SKM-1 treated with dmso at 0.1 percent for 144 hours (cell line): ENCODE measurements around the gene MINDY1.

Experiments
- DNase-seq: peaks from one replicate; lab custom pipeline; 2025; ENCODE audit not compliant: unreplicated experiment; lab: John Stamatoyannopoulos, UW

Gene MINDY1

DNA sequence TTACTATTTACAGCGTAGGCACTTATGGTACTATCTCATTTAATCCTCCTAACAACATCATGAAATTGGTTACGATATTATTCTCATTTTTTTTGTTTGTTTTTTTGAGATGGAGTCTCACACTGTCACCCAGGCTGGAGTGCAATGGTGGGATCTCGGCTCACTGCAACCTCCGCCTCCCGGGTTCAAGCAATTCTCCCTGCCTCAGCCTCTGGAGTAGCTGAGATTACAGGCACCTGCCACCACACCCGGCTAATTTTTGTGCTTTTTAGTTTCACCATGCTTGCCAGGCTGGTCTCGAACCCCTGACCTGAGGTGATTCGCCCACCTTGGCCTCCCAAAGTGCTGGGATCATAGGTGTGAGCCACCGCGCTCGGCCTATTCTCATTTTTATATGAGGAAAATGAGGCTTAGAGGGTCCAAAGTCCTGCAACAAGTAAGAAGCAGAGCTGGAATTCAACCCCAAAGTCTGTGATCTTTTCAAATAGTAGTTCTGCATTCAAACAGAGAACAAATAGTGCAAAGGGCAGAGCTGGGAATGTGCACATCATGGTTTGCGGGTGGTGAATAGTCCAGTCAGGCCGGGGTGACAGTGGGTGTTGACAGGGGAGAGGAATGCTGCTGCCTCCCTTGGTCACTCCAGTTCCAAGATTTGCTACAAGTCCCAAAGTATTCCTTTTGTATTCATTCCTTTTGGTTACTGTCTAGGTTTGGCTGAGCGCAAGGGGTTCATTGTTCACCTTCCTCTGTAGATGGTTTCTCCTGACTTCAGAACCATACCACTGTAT is 6.2 kb upstream of the MINDY1 start:
- DNase-seq, result no peak

DNA sequence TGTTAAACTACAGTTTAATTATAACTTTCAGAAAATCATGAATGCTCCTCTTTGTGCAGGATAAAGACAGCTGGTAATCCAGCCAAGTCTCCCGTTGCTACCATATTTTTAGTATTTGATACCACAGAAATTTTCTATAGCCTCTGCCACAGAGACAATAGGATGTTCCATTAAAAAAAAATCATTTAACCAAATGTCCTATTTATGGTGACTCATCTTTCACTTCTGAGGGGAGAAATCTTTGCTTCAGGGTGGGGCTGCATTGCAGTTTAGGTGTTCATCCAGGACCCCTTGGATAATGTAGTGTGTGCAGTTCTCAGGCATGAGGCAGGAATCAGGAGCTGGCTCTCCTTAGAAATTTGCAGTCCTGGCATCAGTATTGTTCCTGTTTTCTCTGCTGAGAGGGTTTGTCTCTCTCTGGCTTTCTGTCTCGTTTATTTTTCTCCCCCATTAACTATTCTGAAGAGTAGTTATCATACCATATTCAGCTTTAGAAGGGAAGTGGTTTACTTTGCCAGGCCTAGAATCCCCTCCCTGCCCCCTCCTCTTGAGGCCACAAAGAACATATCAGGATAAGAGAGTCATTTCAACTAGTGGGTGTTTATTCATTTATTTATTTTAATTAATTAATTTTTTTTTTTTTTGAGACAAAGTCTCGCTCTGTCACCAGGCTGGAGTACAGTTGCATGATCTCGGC is 4.6 kb upstream of the MINDY1 start:
- no peak for DNase-seq

DNA sequence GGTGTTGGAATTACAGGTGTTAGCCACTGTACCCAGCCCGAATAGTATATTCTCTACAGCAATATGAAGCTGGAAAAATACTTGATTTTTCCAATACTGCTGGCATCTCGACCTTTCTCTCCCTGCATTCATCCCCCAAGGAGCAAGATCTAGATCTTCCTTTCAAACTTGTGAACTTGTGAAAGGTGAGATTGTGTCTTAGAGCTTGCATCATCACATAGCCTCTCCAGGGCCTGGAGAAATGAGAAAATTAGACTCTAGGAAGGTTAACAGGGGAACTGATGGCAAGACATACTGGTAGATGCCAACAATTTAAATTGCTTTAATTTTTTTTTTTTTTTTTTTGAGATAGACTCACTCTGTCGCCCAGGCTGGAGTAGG is 3.6 kb upstream of the MINDY1 start:
- no peak for DNase-seq

DNA sequence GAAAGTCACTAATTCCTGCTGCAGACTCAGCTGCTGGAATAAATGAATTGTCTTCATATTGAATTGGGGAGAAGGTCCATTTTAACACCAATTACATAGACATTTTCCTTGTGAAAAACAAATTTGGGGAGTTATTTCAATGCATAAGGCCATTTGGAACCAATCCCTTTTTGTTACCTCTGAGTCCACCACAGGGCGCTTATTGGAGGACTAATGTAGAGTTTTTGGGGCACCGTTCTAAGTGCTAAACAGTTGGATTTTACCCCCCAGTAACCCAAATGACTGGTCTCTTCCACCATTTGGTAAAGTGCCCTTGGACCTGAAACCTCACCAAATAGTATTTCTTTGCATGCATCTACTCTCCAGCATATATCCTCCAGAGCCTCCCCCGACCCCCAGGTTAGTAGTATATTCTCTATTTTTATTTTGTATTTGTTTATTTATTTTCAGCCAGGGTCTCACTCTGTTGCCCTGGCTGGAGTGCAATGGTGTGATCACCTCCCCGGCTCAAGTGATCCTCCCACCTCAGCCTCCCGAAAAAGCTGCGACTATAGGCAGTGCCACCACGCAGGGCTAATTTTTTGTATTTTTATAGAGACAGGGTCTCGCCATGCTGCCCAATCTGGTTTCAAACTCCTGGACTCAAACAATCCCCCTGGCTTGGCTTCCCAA is 3.1 kb upstream of the MINDY1 start:
- DNase-seq, result no peak

DNA sequence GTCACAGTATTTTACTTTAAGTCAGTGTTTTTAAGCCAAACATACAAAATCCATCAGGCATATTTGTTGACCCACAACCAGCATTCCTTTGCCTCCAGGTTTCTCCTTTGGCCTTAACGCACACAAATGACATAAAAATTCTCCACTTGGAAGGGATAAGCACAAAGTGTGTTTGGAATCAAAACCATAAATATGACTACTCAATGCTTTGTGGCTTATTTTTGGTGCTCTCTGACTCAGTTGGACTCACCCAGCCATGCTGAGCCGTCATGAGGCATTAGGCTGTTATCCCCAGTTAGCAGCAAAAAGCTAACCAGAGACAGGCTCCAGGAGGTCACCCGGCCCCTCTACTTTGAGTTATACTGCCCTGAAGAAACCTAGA is 2.5 kb upstream of the MINDY1 start:
- DNase-seq, result no peak

DNA sequence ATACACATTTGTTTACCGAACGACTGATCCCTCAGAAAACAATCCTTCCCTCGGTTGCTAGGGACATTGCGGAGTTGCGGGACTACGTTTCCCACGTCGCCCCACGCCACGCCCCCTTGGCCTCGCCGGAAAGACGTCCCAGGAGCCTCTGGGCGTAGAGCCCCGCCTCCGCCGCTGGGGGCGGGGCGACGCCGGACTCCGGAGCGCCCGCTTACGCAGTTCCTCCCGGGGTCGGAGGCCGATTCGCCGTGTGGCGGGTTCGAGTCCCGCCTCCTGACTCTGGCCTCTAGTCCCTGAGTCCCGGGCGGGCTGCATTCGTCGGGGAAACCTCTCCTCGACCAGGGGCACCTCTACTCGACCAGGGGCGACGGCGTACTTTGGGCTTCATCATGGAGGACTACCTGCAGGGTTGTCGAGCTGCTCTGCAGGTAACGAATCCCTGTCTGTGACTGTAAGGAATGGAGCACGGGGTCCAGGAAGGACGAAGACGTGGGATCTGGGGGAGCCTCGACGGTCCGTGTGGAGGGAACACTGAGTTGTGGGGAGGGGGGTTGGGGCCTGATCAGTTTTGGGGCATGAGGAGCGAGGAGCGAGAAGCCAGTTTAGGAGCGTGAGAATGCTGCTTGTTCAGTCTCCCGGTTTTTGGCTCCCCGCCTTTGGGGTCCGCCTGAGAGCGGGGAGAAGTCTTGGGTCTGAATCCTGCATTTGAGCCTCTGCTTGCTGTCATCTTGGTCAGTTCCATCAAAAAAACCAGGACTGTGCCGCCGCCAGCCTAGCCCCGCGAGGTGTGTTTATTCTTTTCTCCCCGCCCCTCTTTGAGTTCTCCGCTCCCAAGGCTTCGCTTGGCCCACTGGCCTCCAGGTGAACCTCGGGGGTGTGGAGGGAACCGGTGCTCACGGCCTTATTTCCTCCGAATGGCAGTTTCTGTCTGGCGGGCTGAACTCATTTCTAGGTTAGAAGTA is 1.8 kb upstream of the MINDY1 start, which contains the start of gene PRUNE1:
TSS of gene PRUNE1 (plus strand) at position 206 of the 962 bp plus-strand sequence. CDS start at position 390, 184 bp downstream.
- DNase-seq, result peak; percentile 97

DNA sequence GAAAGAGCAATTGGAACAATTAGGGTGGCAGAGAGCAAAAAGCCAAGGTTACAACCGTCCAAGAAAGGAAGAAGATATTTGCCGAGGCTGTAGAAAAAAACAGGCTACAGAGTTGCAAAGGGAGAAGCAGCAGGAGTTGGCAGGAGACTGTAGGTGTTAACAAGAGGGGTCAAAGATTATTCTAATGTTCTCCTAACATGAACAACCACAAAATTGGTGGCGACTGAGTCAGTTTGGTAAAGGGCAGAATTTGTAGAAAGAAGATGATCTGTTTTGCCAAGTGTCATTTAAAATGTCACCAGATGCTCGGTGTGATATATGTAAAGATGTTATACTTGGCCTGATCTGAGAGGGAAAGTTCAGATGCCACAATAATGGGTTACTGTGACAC is 1.1 kb upstream of the MINDY1 start:
- DNase-seq, result no peak

DNA sequence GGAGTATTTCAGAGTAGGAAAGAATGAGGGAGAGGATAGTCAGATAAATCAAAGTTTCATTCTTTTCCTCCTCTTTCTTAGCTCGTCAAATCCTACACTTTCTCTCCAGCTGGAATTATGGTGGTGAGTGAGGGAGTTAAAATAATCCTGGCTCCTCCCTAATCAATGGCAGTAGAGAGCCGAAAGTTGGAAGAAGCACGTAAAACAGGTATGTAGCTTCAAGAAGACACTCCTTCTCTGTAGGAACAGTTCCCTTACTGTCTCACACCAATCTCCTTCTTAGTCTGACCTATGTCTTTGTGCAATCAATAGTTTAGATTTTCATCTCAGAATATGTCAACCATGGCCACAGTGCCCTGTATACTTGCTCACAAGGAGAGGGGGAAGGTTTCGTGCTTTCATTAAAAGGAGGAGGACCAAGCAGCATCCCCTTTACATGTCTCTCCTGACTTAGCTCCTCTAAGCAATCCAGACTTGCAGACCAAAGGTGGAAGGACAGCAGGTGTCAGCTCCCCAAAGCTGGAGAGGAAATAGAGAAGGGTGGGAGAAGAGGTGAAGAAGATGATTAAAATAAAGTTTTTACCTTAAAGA is 878 bp downstream of the MINDY1 start:
- no peak for DNase-seq

DNA sequence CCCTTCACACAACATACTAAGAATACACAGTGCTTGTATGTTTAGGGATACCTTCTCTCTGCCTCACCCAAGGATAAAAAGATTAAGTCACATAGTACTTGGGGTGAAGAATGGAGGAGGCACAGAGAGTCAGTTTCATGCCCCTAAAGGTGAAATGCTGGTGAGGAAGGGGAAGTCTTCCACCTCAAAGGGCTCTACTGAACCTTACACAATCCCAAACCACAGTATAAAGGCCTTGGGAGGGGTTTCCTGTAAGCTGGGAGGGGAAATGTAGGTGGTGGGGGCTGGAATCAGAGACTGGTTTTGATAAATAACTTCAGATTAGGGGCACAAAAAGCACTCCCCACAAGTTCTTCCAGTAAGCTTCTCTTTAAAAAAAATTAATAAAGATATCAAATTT is 3.5 kb downstream of the MINDY1 start:
- DNase-seq, result peak; percentile 91

DNA sequence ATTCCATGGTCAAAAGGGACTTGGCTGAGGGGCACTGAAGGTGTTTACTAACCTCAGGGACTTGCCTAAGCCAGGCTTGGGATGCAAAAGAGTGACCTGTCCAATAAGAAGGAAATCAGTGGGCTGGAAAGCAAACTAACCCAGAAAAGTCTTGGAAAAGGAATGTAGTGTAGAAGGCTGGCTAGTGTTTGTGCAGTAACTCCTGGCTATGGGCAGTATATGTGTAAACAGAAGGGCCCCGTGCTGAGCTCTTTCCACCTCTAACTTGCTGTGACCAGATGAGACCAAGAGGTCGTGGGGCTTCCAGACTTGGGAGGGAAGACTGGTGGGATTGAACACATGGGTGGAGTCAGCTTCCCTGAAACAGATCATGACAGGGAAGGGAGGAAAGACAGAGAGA is 4.1 kb downstream of the MINDY1 start:
- DNase-seq, result no peak

DNA sequence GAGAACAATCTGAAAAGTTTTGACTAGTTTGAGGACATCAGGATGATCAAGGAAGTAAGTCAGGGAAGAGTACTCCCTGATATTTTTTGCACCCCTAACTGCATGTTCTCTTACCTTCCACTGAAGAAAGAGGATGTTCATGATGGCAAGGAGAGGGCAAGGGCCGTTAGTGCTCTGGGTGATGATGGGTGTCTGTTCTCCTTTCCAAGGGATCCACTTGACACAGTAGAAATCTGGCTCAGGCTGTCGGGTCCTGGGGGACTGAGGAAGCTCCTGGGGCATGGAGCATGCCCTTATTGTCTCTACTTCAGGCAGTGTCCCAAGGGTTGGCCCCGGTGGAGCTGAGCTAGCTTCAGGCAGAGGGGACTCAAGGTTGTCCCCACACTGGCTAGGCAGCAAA is 4.7 kb downstream of the MINDY1 start:
- DNase-seq, result peak; percentile 81

DNA sequence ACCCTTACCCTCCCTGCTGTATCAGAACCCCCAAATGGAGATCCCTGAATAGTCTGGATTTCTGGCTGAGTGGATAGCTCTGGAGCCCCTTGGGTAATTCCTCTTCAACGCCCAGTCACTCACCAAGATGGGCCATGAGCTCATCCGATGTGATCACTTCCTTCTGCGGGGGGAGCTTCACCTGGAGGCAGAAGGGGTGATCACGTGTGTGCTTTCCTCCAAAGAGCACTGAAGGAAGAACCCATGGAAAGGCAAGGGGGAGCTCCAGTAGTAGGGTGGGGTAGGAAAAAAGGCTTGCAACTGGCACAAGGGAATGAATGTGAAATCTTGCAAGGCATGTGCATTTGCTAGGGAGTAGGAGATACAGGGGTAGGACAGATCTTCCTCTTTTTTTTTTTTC is 5.1 kb downstream of the MINDY1 start:
- DNase-seq, result peak; percentile 85

DNA sequence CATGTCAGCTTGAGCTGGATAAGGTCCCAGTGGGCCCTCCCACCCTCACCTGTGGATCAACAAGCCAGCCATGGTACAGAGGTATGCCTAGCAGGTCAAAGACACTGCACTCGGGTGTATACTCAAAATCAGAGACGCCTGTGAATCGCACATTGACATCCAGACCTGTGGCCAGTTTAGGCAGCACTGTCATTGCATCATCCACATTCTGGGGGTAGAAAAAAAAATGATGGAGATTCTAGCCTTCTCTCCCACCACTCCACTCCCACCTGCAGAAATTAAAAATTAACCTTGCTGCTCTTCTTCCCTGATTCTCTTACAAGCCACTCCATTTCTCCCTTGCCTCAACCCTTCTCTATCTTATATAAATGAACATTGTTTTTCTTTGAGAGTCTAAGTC is 6.3 kb downstream of the MINDY1 start:
- DNase-seq, result no peak

DNA sequence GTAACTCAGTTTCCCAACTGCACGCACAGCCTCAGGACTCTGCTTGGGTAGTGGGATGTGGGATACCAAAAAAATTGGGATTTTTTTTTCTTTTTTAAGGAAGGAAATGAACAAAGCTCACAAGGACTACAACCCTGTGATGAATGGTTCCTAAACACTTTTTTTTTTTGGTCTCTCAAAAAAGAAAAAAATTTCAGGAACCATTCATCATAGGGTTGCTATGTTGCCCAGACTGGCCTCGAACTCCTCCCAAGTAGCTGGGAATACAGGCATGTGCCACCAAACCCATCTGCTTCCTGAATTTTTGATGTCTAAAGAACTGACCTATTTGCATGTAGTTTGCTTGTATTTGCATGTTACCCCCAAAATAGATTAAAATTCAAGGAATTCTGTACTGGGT is 6.8 kb downstream of the MINDY1 start:
- no peak for DNase-seq

DNA sequence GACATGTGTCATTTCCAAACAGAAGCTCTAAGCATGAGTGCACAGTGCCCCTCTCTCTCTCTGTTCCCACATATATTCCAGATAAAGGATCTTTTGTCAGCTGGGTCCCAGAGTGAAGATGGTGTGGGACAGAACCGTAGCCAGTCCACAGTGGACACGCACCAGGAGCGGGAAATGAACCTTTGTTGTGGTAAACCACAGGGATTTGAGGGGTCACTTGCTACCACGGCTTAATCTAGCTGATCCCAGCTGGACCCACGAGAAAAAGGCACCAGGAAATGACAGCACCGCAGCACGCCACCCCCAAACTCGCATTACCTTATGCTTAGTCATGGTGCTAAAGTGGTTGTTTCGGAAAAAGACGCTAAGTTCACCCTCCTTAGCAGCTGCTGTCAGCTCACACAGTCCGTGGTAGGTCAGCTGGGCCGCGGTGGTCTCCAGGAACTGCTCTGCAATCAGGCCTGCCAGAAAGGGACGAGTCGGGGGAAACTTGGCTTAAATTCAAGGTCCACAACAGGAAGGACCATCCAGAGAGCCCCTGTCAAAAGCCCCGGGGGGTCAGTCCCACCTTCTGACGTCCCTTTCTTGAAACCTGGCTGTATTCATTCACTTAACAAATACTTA is 7.5 kb downstream of the MINDY1 start:
- no peak for DNase-seq

DNA sequence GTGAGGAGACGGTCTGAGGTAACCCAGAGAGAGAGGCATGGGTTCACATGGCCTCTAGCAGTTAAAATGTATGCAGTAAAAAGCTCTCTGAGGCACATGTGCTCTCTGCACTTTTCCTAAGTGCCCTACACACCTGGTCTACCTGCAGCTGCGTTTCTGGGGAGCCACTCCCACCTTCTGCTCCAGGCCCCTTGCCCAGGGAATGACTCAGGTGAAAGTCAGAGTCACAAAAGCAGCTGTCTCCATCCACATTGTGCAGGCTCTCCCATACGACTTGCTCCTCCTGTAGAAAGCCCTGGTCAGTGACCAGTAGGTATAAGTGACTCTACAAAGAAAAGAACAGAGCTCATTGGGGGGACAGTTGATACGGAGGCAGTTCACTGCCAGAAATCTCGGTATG is 8.8 kb downstream of the MINDY1 start:
- DNase-seq, result no peak

DNA sequence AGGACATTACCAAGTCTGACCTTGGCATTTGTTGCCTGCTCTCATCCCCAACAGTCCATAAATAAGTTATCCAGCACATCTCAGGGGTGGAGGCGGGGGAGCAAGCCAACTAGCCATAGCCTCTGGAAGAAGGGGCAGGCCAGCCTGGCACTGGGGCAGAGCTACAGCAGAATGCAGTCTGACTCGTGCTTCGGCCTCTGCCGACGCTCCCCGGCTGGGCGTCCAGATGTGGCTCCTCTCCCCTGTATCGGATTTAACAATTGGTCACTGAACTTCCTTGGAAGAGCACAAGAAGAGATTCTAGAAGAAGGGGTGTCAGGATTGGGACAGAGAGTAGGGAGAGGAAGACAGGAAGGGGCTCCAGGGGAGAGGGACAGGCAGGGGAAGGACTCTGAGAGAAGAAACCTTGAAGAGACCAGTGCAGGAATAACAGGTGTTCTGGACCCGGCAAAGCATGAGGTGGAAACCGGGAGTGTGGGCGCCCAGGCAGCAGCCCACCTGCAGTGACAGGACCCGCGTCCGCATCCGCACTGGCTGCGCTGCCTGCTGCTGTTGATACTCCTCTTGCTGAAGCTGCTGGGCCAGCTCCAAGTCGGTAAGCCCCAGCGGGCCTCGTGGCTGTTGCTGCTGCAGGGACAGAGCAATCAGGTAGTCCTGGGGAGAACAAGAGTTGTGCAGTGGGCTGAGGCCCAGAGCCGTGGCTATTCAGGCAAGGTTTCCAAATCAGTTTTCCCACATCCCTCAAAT is 9.4 kb downstream of the MINDY1 start:
- DNase-seq, result no peak

DNA sequence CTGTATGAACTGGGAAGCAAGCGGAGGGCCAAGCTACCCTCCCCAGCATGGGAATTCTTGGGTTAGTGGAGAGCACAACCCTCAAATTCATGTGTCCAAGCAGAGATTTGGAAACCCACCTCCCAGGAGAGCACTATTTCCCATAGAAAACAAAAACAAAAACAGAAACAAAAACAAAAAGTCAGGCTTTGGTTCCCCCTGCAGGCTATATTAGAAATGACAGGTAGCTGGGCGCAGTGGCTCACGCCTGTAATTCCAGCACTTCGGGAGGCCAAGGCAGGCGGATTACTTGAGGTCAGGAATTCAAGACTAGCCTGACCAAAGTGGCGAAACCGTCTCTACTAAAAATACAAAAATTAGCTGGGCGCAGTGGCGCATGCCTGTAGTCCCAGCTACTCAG is 10.8 kb downstream of the MINDY1 start:
- DNase-seq, result no peak

DNA sequence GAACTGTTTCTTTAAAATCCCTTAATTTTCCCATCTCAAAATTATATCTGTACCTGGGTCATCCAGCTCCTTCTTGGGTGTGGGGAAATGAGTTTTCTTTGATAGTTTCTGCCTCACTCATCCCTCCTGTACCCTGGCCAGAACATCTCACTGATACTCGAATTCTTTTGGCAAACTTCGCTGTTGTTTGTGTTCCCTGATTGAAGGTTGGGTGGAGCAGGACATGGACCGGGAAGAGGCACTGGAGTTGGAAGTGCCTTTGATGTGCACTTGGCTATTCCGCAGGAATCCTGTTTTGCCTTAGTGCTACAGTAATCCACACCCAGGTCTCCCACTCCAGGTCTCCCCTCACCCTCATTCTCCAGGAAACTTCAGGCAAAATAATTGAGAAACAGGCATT is 11.2 kb downstream of the MINDY1 start:
- DNase-seq, result no peak
